CD8-positive, alpha-beta memory T cell (primary cell): ENCODE data around the gene IL1R2. TPM values are rescaled to one million over a fixed set of nuclear protein-coding genes. Genes with fewer than 3 reads are reported as not detected.

Experiments used
- CTCF ChIA-PET: fragments of 350-600 bp; sonication (Branson Sonifier 250); formaldehyde crosslinking; loops from one replicate; lab custom pipeline; 2021; ENCODE audit warnings: antibody characterized with exemption; lab: Charles Lee
- POLR2A ChIA-PET: fragments of 350-600 bp; sonication (Branson Sonifier 250); formaldehyde crosslinking; loops from one replicate; lab custom pipeline; 2021; ENCODE audit warnings: antibody characterized with exemption; lab: Charles Lee
- DNase-seq, 5 donors: peaks; one replicate each; pipeline versions ENCODE4 v3.0.0 to v3.0.0-alpha.2; 2020 to 2022; ENCODE audit warnings: mixed read lengths in 1 of 5
- H3K27ac ChIP-seq: one replicate; pipeline ENCODE4 v1.7.0; 2013; ENCODE audit warnings: low read depth, mild to moderate bottlenecking, low read length, moderate library complexity
- H3K27me3 ChIP-seq: 2 replicates; pipeline ENCODE4 v1.7.0; 2013; ENCODE audit warnings: low read length, mild to moderate bottlenecking; ENCODE audit not compliant: insufficient read depth, poor library complexity, severe bottlenecking
- H3K36me3 ChIP-seq: 2 replicates; pipeline ENCODE4 v1.7.0; 2013; ENCODE audit warnings: mild to moderate bottlenecking, low read length, moderate library complexity; ENCODE audit not compliant: insufficient read depth
- H3K4me1 ChIP-seq: 2 replicates; pipeline ENCODE4 v1.7.0; 2013; ENCODE audit warnings: mild to moderate bottlenecking, low read length, moderate library complexity; ENCODE audit not compliant: insufficient read depth
- H3K4me3 ChIP-seq: 2 replicates; pipeline ENCODE4 v1.7.0; 2013; ENCODE audit warnings: mild to moderate bottlenecking, low read length
- H3K9me3 ChIP-seq: 2 replicates; pipeline ENCODE4 v1.7.0; 2013; ENCODE audit warnings: mild to moderate bottlenecking, low read length
- H3K27ac Mint-ChIP-seq, 8 donors: one replicate each; pipeline ENCODE4 v1.8.0; 2020 to 2021; ENCODE audit warnings: mixed read lengths in 8 of 8, mild to moderate bottlenecking in 6 of 8, inconsistent platforms in 3 of 8, moderate library complexity in 3 of 8
- H3K27me3 Mint-ChIP-seq, 2 donors: one replicate each; pipeline ENCODE4 v1.8.0; 2020 to 2021; ENCODE audit warnings: mixed read lengths in 2 of 2, mild to moderate bottlenecking in 1 of 2, moderate library complexity in 1 of 2
- H3K36me3 Mint-ChIP-seq, 3 donors: one replicate each; pipeline ENCODE4 v1.8.0; 2020 to 2021; ENCODE audit warnings: mixed read lengths in 3 of 3, inconsistent platforms in 1 of 3, mild to moderate bottlenecking in 1 of 3
- H3K4me1 Mint-ChIP-seq, 3 donors: one replicate each; pipeline ENCODE4 v1.8.0; 2020 to 2021; ENCODE audit warnings: mixed read lengths in 3 of 3, inconsistent platforms in 1 of 3, mild to moderate bottlenecking in 1 of 3
- H3K4me3 Mint-ChIP-seq, 7 donors: one replicate each; pipeline ENCODE4 v1.8.0; 2020 to 2021; ENCODE audit warnings: mixed read lengths in 7 of 7, mild to moderate bottlenecking in 6 of 7, moderate library complexity in 4 of 7, inconsistent platforms in 2 of 7
- H3K9me3 Mint-ChIP-seq, 5 donors: one replicate each; pipeline ENCODE4 v1.8.0; 2020 to 2022; ENCODE audit warnings: mixed read lengths in 5 of 5, mild to moderate bottlenecking in 3 of 5, moderate library complexity in 2 of 5, inconsistent platforms in 1 of 5
- polyA plus RNA-seq: library from polyadenylated mRNA; unstranded; fragments of 300-500 nt; fragmentation: Illumina TruSeq; gene quantifications from one replicate; pipeline ENCODE4 v1.2.3, GENCODE V29; 2021
- total RNA-seq, 2 experiments: library from RNA; stranded (reverse); gene quantifications; one replicate each; pipeline ENCODE4 v1.2.3, GENCODE V29; 2021

The IL1R2 gene
- total and polyA plus RNA-seq, 3 experiments from 2014 or later, result 0.85 to 1.4 TPM; not detected in 1

GRCh38 chr2:102048465-102048864, 56.7 kb downstream of the IL1R2 start:
- Histone ChIP-seq H3K4me3 (no peak overlapping the region), H3K27me3 (no peaks in the 10 kb centered on the region), H3K36me3 (no peaks in the 10 kb centered on the region), H3K4me1 (no peaks in the 10 kb centered on the region), H3K9me3 (no peaks in the 10 kb centered on the region), H3K27ac (no peak overlapping the region)
- POLR2A ChIA-PET, result no interaction called here
- Mint-ChIP-seq H3K4me3 (no peak overlapping the region), H3K4me1 (no peaks in the 10 kb centered on the region), H3K27ac (no peak overlapping the region), H3K36me3 (no peaks in the 10 kb centered on the region), H3K9me3 (no peaks in the 10 kb centered on the region), H3K27me3 (peaks cover 12 to 39% of the 10 kb centered on the region in 2 donors)
- no peak for DNase-seq
- CTCF ChIA-PET, result no interaction called here

GRCh38 chr2:102049756-102050443, 58.1 kb downstream of the IL1R2 start:
- no peak overlapping the region for H3K4me3 Mint-ChIP-seq
- ChIA-PET CTCF (interaction anchor here (0.8 to 1.2 kb wide), 2 partner anchors 16 to 190 kb away, joined by 3 read pairs; no protein-coding TSS in a partner anchor), POLR2A (no interaction called here)
- no peaks in the 10 kb centered on the region for H3K36me3 Mint-ChIP-seq
- Histone ChIP-seq H3K27me3 (no peaks in the 10 kb centered on the region), H3K27ac (no peak overlapping the region), H3K4me1 (no peaks in the 10 kb centered on the region), H3K4me3 (no peak overlapping the region), H3K36me3 (no peaks in the 10 kb centered on the region), H3K9me3 (no peaks in the 10 kb centered on the region)
- no peaks in the 10 kb centered on the region for H3K9me3 Mint-ChIP-seq
- no peak for DNase-seq
- no peak overlapping the region for H3K27ac Mint-ChIP-seq
- H3K27me3 Mint-ChIP-seq, result peaks cover 12 to 26% of the 10 kb centered on the region in 2 donors
- H3K4me1 Mint-ChIP-seq, result no peaks in the 10 kb centered on the region

GRCh38 chr2:102050854-102051391, 59.2 kb downstream of the IL1R2 start:
- H3K27me3 Mint-ChIP-seq, result peaks cover 10 to 23% of the 10 kb centered on the region in 2 donors
- H3K36me3 Mint-ChIP-seq, result no peaks in the 10 kb centered on the region
- no peak overlapping the region for H3K27ac ChIP-seq
- H3K4me1 ChIP-seq, result no peaks in the 10 kb centered on the region
- no peak for DNase-seq
- H3K27me3 ChIP-seq, result no peaks in the 10 kb centered on the region
- no peaks in the 10 kb centered on the region for H3K4me1 Mint-ChIP-seq
- peak overlapping the region in 1 of 8 donors; percentile 30 for H3K27ac Mint-ChIP-seq
- no peak overlapping the region for H3K4me3 Mint-ChIP-seq
- ChIA-PET POLR2A (no interaction called here), CTCF (interaction anchor here (0.8 kb wide), 1 partner anchor 17 kb away, joined by 3 read pairs; no protein-coding TSS in a partner anchor)
- no peaks in the 10 kb centered on the region for H3K9me3 Mint-ChIP-seq
- no peaks in the 10 kb centered on the region for H3K36me3 ChIP-seq
- no peak overlapping the region for H3K4me3 ChIP-seq
- no peaks in the 10 kb centered on the region for H3K9me3 ChIP-seq

- Mint-ChIP-seq H3K36me3 (no peaks in the 10 kb centered on the region), H3K4me3 (no peak overlapping the region), H3K4me1 (no peaks in the 10 kb centered on the region), H3K27me3 (peaks cover 9 to 14% of the 10 kb centered on the region in 2 donors), H3K27ac (no peak overlapping the region), H3K9me3 (no peaks in the 10 kb centered on the region)
- no peak for DNase-seq
- Histone ChIP-seq H3K4me1 (no peaks in the 10 kb centered on the region), H3K4me3 (no peak overlapping the region), H3K27ac (no peak overlapping the region), H3K9me3 (no peaks in the 10 kb centered on the region), H3K27me3 (no peaks in the 10 kb centered on the region), H3K36me3 (no peaks in the 10 kb centered on the region)
- ChIA-PET POLR2A (no interaction called here), CTCF (no interaction called here)
Observed at GRCh38 chr2:102051692-102052277, 60.0 kb downstream of the IL1R2 start.

GRCh38 chr2:102052365-102052764, 60.6 kb downstream of the IL1R2 start:
- Mint-ChIP-seq H3K4me1 (no peaks in the 10 kb centered on the region), H3K27ac (no peak overlapping the region), H3K9me3 (no peaks in the 10 kb centered on the region), H3K36me3 (no peaks in the 10 kb centered on the region), H3K27me3 (peaks cover 5 to 11% of the 10 kb centered on the region in 2 donors), H3K4me3 (no peak overlapping the region)
- no peak for DNase-seq
- no peak overlapping the region for H3K4me3 ChIP-seq
- H3K9me3 ChIP-seq, result no peaks in the 10 kb centered on the region
- no peaks in the 10 kb centered on the region for H3K27me3 ChIP-seq
- H3K36me3 ChIP-seq, result no peaks in the 10 kb centered on the region
- POLR2A ChIA-PET, result no interaction called here
- H3K27ac ChIP-seq, result no peak overlapping the region
- no peaks in the 10 kb centered on the region for H3K4me1 ChIP-seq
- CTCF ChIA-PET, result no interaction called here

- H3K27ac Mint-ChIP-seq, result peak overlapping the region in 1 of 8 donors; percentile 86
- POLR2A ChIA-PET, result no interaction called here
- H3K27me3 Mint-ChIP-seq, result peaks cover 0 to 3% of the 10 kb centered on the region in 2 donors
- no peaks in the 10 kb centered on the region for H3K36me3 Mint-ChIP-seq
- Histone ChIP-seq H3K27ac (no peak overlapping the region), H3K4me1 (no peaks in the 10 kb centered on the region), H3K27me3 (no peaks in the 10 kb centered on the region), H3K36me3 (no peaks in the 10 kb centered on the region), H3K9me3 (no peaks in the 10 kb centered on the region), H3K4me3 (no peak overlapping the region)
- no peaks in the 10 kb centered on the region for H3K9me3 Mint-ChIP-seq
- H3K4me1 Mint-ChIP-seq, result no peaks in the 10 kb centered on the region
- no peak for DNase-seq
- no peak overlapping the region for H3K4me3 Mint-ChIP-seq
- CTCF ChIA-PET, result no interaction called here
Observed at GRCh38 chr2:102053096-102053495, 61.3 kb downstream of the IL1R2 start.

- Histone ChIP-seq H3K27me3 (no peaks in the 10 kb centered on the region), H3K4me1 (no peaks in the 10 kb centered on the region), H3K36me3 (no peaks in the 10 kb centered on the region), H3K27ac (no peak overlapping the region), H3K4me3 (no peak overlapping the region), H3K9me3 (no peaks in the 10 kb centered on the region)
- H3K9me3 Mint-ChIP-seq, result no peaks in the 10 kb centered on the region
- peaks cover 0 to 3% of the 10 kb centered on the region in 2 donors for H3K27me3 Mint-ChIP-seq
- no peak for DNase-seq
- no peaks in the 10 kb centered on the region for H3K4me1 Mint-ChIP-seq
- ChIA-PET CTCF (interaction anchor here (2.4 kb wide), 1 partner anchor 185 kb away, joined by 8 read pairs; no protein-coding TSS in a partner anchor), POLR2A (no interaction called here)
- no peak overlapping the region for H3K27ac Mint-ChIP-seq
- no peak overlapping the region for H3K4me3 Mint-ChIP-seq
- no peaks in the 10 kb centered on the region for H3K36me3 Mint-ChIP-seq
Observed at GRCh38 chr2:102055346-102055990, 63.7 kb downstream of the IL1R2 start.

- H3K27me3 Mint-ChIP-seq, result peaks cover 0 to 3% of the 10 kb centered on the region in 2 donors
- no peak for DNase-seq
- Histone ChIP-seq H3K4me1 (no peaks in the 10 kb centered on the region), H3K4me3 (no peak overlapping the region), H3K27ac (no peak overlapping the region), H3K36me3 (no peaks in the 10 kb centered on the region), H3K27me3 (no peaks in the 10 kb centered on the region), H3K9me3 (no peaks in the 10 kb centered on the region)
- H3K4me1 Mint-ChIP-seq, result no peaks in the 10 kb centered on the region
- H3K4me3 Mint-ChIP-seq, result no peak overlapping the region
- no peak overlapping the region for H3K27ac Mint-ChIP-seq
- no peaks in the 10 kb centered on the region for H3K36me3 Mint-ChIP-seq
- ChIA-PET POLR2A (no interaction called here), CTCF (interaction anchor here (2.4 kb wide), 1 partner anchor 184 kb away, joined by 8 read pairs; no protein-coding TSS in a partner anchor)
- no peaks in the 10 kb centered on the region for H3K9me3 Mint-ChIP-seq
Observed at GRCh38 chr2:102056079-102056581, 64.4 kb downstream of the IL1R2 start.
